HG03196 (cell line): ENCODE measurements around the gene LAD1.

Experiments used
- ATAC-seq: cut with Tn5 transposase; IDR thresholded peaks from one replicate; pipeline ENCODE4 v1.9.1; 2021; ENCODE audit not compliant: unreplicated experiment

LAD1 gene

DNA sequence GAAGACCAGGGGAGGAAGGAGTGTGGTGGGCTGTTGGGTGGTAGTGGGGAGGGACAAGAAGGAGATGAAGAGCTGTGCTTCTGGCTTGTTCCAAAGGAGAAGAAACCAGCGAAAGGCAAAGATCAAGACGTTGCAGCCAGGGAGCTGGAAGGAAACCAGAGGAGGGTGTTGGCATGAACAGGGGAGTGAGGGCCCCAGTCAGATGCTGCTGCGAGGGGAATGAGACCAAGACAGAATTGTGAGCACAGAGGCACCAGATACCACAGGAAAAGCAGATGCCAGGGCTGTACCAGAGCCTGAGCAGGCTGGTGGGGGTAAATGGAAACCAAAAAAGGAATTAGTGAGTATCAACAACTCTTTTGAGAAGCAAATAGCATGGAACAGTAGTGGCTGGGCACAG, 6.0 kb downstream of the LAD1 start:
- no peak for ATAC-seq

DNA sequence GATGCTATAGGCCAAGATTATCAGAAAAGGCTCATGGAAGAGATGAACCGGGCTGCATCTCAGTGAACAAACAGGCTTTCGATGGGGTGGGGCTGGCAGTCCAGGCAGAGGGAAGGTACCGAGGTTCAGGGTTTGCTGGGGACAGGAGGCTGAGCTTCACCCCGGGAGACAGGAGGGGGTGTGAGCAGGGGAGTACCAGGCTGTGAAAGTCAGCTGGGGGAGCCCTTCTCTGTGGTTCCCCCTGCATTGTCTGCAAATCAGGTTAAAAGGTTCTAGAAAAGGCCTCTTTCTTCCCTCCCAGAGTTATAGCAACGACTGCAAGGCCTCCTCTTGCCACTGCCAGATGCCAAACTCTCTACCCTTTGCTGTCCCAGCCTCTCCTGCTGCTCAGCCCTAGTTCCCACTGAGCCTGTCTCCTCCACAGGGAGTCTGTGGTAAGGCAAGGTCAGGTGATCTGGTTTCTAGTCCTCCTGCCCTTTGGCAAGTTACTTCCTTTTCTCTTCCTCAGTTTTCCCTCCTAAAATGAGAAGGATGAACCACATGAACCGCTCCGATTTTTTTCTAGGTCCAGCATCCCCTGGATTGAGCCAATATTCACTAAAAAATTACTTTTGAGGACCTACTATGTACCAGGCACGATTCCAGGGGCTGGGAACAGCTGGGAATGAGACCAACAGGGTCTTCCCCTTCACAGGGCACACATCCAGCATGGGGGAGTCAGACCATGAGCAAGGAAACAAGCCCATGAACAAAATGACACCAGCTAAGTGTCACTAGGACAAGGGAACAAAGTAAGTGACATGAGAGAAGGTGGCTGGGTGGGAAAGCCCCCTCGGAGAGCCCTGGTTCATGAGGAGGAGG, 7.2 kb downstream of the LAD1 start:
- no peak for ATAC-seq

DNA sequence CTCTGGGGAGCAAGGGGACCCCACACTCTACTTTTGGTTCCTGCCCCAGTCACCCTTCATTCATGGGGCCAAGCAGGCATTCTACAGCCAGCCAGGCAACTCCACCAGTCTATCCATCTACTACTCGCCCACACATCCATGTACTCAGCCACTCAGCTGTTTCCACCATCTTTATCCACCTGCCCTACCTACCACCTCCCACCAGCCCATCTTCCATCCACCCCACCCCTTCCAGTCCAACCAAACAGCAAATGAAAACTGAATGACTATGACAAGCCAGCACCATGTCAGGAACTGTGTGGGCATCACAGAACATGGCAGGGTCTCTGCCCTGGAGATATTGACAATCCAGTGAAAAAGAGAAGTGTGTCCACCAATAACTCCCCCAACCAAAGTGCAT, 7.9 kb downstream of the LAD1 start:
- no peak for ATAC-seq

DNA sequence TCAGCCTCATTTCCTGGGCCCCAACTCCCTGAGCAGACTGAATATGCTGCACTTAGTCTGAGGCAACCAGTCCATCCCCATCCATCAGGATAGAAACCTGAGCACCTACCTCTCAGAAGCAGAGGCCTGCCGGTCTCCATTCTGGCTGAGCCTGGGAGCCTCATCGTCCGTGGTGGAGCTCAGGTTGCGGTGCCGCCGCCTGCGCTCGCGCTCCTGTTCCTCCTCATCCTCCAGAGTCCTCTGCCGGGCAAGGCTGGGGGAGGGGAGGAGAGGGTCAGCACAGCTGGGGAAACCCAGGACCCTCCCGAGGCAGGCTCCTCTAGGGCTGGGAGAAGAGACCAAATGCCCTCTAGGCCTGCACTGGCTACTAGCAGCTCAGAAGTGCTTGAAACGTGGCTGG, 10.1 kb downstream of the LAD1 start:
- no peak for ATAC-seq

DNA sequence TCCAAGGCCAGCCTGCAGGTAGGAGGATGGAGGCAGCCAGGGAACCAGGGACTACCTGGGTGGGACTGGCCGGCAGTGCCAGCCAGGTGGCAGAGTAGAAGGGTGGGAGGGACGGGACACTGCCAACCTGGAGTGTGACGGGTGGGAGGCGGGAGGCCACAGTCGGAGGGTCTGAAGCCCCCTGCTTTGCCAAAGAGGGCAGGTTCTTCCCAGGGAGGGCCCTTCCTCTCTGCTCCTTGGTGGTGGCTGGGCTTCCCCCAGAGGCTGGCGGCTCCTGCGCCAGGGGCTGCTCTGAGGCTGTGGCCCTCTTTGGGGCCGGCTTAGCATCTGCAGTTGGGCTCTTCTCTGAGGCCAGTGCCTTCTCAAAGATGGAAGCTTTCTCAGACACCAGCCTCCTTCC, 12.9 kb downstream of the LAD1 start:
- ATAC-seq: no peak

DNA sequence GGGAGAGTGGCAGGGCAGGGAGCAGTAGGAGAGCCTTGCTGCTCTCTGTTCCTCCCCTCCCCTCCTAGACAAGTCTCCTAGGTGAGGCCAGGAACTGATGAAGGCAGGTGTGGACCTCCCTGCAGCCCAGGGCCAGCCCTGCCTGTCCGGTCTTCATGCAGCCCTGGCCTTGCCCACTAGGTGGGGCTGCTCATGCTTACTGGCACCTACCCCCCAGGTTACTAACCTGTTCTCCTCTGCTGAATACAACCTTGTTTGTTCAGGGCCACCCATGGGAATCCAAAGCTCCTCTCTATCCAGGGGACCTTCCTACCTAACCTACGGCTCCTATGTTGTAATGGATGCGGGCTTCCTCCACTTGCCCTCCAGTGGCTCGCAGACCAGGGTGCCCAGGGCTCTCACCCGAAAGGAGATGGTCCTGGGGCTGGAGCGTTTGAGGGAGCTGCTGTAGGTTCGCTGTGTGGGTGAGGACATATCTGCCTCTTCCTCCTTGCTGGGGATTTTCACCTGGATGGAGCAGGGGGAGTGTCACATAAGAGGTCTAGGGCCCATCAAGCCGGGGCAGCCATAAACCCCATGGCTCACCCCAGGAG, 13.7 kb downstream of the LAD1 start:
- no peak for ATAC-seq

DNA sequence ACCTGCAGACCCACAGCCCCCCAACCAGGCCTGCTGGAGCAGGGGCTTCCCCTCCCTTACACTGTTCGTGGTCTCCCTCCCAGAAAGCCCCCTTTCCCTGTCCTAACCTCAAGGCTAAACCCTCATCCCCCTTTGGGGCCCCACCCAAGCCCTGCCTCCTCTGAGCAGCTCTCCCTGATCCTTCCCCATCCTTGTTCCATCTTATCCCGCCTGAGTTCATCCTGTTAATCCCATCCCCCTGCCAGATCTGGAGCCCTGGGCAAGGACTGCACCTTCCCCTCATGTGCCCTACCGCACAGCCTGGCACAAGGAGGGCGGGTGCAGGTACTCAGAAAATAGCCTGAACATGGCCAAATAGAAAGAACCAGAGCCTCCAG, 14.7 kb downstream of the LAD1 start:
- no peak for ATAC-seq

DNA sequence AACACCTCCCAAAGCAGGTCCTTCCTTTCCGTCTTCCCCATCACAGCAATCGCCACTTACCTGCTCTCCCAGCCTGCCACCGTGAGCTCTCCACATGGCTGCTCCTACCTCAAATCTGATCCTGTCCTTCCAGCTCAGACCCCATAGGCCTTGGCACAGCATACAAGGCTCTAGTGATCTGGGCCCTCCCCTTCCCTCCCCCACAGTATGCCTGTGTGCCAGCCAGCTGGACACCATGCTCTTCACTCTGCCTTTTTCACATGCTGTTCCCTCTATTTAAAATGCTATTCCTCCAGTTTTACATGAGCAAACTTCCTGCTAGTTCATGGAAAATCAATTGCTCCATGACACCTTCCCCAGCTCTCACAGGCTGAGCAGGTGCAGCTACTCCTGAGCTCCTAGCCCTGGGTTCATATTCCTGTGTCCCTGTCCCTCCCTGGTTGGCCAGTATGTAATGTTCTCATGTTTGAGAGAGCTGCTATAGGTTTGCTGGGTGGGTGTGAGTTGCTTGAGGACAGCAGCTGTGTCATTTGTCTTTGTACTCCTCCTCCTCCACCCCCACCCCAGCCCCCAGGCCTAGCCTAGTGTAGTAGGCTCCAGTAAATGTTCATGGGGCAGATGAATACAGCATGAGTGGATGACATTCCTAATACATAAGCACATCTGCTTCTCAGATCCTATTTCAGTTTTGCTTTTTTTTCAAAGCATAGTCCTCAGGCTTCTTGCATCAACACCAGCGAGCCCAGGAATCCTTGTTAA, 15.3 kb downstream of the LAD1 start:
- ATAC-seq: no peak

DNA sequence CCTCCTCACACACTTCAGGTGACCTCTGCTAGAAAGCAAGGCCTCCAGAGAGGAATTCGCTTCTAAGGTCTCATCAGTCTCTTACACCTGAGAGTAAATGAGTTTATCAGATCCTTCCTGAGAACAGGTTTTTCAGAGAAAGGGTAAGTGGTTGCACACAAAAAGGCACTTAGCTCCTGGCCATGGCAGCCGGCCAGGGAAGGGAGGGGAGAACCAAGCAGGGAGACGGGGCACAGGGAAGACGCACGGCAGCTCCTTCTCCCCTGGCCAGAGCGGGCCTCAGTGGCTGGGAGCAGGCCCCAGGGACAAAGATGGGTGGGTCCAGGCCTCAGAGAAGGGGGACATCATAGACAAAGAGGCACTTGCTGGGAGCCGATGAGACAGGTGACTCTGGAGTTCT, 18.0 kb downstream of the LAD1 start:
- ATAC-seq: no peak

DNA sequence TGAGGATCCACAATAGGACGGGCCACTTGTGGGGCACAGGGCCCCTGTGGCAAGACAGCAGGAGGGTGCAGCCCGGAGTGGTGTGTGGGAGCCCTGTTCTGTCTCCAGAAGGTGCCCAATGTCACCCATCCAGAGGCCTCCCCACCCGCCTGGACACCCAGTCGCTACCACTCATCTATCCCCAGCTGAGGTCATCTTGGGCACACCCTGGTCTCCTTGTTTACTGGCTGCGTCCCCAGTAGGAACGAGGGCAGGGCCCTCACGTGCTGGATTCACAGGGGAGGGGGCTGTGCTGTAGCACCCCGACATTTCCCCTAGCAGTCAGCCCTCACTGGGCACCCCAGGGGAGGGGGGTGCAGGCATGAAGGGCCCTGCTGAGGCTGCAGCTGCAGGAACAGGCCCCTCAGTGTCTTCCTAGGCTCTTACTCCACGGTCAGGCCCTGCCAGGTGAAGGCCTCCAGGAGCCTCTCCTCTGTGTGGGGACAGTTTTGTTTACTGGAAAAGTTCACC, 19.3 kb downstream of the LAD1 start:
- no peak for ATAC-seq

DNA sequence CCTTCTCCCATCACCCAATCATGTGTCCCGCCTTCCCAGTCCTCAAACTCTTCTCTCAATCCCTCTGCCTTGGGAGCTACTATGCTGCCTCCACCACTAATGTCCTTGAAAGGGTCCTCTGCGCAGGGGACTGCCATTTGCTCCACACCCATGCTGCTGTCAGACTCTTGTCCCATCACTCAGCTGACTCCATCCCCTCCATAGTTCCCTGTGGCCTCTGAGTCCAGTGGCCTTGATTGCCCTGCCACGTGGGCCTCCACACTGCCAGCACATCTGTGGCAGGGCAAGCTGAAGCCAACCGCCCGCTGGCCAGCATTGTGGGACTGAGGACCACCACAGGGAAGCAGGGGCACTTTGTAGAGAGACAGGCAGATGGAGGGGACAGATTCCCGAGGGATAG, 20.3 kb downstream of the LAD1 start:
- ATAC-seq: no peak

DNA sequence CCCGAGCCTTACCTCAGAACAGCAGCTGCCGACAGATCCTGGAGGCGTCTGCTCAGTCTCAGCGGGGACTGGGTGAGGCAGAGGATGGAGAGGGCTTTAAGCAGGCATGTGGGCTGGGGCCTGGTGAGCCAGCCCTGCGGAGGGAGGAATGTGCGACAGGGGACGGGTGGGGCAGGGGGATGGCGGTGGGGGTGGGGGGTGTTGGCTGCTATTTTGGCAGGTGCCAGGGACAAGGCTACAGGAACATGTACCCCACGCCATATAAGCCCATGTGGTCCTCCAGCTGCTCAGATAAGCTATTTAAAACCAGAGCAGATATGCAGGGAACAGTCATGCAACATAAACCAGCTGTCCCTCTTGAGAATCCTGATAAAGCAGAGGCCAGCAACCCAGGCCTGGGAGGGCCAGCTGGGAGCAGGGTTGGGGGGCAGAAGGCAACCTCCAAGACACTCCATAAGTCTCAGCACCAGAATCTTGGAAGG, 21.5 kb downstream of the LAD1 start, which contains the start of gene TNNT2:
Gene TNNT2, minus strand, starts transcription at position 70 of the 482 bp plus-strand sequence. CDS start 4,426 bp downstream, outside the sequence.
- ATAC-seq: no peak

DNA sequence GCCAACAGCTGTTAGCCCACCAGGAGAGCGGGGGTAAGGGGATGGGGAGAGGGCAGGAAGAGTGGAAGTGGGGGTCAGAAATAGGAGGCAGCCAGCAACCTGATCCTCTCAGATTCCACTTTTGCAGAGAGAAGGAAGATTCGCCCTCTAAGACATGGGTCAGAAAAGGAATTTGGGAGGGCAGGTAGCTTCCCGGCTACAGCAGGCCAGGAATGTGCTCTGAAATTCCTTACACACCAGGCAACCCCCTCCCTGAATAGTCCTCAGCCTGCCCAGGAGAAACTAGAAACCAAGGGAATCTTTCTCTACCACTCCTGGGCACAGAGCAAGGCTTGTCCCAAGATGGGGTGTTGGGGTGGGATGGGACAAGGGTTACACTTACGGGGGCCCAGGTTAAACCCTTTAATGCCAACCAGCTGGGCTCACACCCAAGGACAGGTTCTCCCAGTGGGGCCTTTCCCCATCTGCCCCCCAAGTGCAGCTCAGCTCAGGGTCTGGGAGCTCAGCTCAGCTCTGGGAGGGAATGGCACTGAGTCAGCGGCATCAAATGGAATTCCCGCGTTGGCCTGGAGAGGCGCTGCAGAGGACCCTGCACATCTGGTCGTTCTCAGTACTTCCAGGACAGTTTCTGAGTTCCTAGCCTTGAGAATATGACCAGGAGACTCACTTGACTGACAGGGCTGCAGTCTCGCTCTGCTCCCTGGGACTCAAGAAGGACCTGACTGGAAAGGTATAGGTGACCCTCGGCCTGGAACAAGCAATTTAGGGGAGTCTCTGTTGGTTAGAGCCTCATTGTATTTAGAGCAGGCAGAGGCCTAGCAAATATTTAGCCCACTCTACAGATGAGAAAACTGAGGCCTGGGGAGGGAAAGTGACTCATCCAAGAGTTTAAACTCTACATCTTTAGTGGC, 22.4 kb downstream of the LAD1 start:
- ATAC-seq: no peak

DNA sequence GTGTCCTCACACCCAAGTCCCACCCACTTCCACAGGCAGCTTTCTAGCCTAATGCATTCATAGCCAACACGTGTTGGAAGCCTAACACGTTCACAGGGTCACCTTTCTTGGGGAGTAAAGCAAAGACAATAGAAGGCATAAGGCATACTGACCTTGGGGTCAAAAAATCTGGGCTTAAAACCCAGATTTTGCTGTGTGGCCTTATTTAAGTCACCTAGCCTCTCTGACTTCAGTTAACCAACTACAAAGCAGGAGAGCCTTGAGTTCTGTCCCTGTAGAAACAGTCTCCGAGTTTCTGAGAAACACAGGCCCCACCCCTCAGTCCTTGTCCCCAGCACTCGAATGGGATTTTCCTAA, 23.0 kb downstream of the LAD1 start:
- ATAC-seq: no peak

DNA sequence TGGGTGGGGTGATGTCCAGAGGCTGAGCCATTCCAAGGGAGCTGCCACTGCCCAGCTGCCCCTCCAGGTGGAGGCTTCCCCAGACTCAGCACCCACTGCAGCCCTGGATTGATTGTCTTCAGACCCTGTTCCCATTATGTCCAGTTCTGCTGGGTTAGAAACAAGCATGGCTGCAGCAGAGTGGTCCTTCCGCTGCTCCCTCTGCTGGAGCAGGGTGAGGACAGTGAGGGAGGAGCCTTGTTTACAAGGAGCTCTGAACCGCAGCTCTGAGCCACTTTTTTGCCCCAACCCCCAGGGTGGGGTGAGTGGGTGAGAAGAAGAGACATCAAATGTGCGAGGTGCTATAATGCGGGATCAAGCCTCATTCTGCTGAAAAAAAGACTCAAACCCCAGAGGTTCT, 24.0 kb downstream of the LAD1 start:
- ATAC-seq: no peak

DNA sequence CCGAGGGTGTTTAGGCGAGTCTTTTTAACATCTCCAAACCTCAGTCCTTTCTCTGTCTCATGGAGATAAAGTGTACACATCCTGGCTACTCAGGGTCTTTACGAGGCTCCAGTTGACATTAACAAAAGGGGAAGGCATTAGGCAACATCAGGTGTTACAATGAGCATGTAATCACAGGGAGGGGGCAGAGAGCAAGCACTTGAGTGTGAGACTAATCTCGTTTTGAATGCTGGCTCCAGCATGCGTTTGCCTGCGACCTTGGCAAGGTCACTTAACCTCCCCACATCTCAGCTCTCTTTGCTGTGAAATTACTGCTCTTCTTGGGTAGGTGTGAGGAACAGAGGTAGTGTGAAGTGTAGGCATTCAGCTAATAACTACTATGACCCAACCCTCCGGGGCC, 24.8 kb downstream of the LAD1 start:
- ATAC-seq: no peak

DNA sequence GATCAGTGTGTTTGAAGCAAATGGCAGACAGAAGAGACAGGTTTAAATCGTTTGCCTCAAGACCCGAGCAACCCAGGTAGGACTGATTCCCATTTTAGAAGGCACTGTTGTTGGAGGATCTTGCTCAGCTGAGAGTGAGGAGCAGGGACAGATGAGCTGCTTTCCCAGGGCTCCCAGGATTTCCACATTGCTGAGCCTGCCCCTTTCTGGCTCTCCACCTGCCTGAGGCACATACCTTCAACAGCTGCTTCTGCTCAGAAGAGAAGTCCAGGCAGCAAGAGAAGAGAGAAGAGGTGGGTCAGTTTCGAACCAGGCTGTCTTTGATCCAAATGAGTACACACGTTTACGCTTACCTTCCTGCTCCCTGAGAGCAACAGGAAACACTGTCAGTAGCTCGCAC, 27.3 kb downstream of the LAD1 start:
- no peak for ATAC-seq

DNA sequence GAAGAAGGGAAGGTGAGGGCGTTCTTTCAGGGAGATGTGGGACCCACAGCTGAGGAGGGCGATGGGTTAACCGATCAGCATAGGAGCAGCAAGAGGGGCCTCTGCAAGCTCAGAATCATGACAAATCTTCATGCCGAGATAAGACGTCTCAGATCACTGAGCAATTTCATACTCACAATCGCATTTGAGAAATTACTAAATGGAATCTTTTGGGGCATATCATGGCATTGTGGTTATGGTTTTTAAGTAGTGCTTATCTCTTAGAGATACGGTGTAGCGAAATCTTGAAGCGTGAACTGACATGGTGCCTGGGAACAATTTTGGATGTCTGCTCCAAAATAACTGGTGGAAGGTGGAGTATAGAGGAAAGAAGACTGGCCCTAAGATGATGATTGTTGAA, 27.8 kb downstream of the LAD1 start:
- ATAC-seq: no peak

DNA sequence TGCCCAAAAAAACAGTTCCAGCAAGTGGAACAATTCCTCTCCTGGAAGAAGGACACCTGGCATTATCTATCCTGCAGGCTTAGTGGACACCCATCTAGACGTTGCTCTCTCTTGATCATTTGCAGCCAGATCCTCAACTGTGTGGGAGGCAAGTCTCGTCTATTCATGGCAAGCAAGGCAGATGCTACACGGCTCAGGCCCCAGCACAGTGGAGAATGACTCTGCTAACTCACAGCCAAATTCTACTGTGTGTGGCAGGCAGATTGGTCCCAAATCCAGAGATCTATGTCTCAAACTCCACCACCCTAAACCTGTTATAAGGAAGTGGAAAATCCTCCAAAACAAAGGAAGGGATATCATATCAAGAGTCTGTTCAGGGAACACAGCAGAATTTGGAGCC, 28.6 kb downstream of the LAD1 start:
- no peak for ATAC-seq

DNA sequence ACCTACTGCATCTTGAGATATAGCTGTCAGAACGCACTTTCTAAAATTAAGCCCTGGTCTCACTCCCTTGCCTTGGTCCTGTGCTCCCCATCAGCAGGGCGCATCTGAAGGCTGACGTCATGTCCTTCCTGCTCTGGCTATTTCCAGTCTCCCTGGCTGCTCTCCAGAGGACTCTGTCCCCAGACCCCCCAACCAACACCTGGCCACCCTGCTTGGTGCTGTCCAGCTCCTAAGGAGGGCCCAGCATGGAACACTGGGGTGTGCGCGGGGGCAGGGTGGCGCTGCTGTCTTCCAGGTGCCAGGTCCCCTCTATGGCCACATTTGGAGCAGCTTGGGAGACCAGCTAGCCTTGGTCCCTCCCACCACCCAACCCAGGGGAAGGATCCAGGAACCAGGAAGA, 29.9 kb downstream of the LAD1 start:
- ATAC-seq: no peak

DNA sequence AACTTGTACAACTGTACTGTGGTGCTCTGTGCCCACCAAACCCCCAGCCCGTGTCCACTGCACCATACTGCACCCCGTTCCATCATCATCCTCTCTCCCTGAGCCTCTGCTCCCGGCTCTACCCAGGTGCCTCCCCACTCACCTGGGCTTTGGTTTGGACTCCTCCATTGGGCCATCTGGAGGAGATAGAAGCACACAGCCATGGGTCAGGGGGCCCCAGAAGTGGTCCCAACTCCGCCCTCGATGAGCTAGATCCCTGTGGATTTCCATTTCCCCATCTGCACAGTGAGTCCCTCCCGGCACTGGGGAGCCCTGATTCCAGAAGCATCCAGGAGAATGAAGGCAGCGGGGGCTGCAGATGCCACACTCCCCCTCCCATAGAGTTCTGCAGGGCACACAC, 32.4 kb downstream of the LAD1 start:
- ATAC-seq: no peak
